ENCODE measurements around the gene INO80D.

The INO80D gene

GRCh38 chr2:205976120-205976814, 109.7 kb downstream of the INO80D start:
- no peak for DNase-seq

GRCh38 chr2:205975082-205975949, 110.7 kb downstream of the INO80D start:
- DNase-seq, result no peak

GRCh38 chr2:205972113-205972512, 113.9 kb downstream of the INO80D start:
- DNase-seq, result no peak

- no peak for DNase-seq
Measured at GRCh38 chr2:205970348-205970747, 115.6 kb downstream of the INO80D start.

GRCh38 chr2:205969584-205969983, 116.4 kb downstream of the INO80D start:
- DNase-seq, result no peak

GRCh38 chr2:205967391-205968075, 118.4 kb downstream of the INO80D start:
- DNase-seq, result no peak

GRCh38 chr2:205965707-205966106, 120.3 kb downstream of the INO80D start:
- peak; percentile 24 for DNase-seq

- DNase-seq, result no peak
Measured at GRCh38 chr2:205964111-205964761, 121.7 kb downstream of the INO80D start.

GRCh38 chr2:205959521-205959920, 126.5 kb downstream of the INO80D start:
- DNase-seq, result peak; percentile 82

GRCh38 chr2:205957452-205958154, 128.4 kb downstream of the INO80D start:
- DNase-seq, result no peak

- DNase-seq, result no peak
Measured at GRCh38 chr2:205954707-205955106, 131.3 kb downstream of the INO80D start.

GRCh38 chr2:205952282-205952681, 133.7 kb downstream of the INO80D start:
- DNase-seq, result no peak

- DNase-seq, result no peak
Measured at GRCh38 chr2:205948883-205949282, 137.1 kb downstream of the INO80D start.

- DNase-seq, result no peak
Measured at GRCh38 chr2:205948496-205948837, 137.5 kb downstream of the INO80D start.

- DNase-seq, result peak; percentile 92
Measured at GRCh38 chr2:205947621-205948495, 138.1 kb downstream of the INO80D start.

GRCh38 chr2:205946226-205946625, 139.7 kb downstream of the INO80D start:
- no peak for DNase-seq
